DMS79 (cell line): Measurements from ENCODE around the gene ACAP2.
"Not testable (repeated sequence)": the region's sequence is repeated elsewhere in the genome, so short reads cannot be mapped to it uniquely, and the experiment has no call there.

ENCODE experiments used
- DNase-seq: peaks from one replicate; lab custom pipeline; 2025; lab: John Stamatoyannopoulos, UW

ACAP2 gene, protein sequence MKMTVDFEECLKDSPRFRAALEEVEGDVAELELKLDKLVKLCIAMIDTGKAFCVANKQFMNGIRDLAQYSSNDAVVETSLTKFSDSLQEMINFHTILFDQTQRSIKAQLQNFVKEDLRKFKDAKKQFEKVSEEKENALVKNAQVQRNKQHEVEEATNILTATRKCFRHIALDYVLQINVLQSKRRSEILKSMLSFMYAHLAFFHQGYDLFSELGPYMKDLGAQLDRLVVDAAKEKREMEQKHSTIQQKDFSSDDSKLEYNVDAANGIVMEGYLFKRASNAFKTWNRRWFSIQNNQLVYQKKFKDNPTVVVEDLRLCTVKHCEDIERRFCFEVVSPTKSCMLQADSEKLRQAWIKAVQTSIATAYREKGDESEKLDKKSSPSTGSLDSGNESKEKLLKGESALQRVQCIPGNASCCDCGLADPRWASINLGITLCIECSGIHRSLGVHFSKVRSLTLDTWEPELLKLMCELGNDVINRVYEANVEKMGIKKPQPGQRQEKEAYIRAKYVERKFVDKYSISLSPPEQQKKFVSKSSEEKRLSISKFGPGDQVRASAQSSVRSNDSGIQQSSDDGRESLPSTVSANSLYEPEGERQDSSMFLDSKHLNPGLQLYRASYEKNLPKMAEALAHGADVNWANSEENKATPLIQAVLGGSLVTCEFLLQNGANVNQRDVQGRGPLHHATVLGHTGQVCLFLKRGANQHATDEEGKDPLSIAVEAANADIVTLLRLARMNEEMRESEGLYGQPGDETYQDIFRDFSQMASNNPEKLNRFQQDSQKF

GRCh38 chr3:195442573-195443390 lies at the start of gene ACAP2:
Gene ACAP2 (minus strand): TSS chr3:195443020. CDS start chr3:195442847, 173 bp downstream.
- DNase-seq, result peak; percentile 100

DNA sequence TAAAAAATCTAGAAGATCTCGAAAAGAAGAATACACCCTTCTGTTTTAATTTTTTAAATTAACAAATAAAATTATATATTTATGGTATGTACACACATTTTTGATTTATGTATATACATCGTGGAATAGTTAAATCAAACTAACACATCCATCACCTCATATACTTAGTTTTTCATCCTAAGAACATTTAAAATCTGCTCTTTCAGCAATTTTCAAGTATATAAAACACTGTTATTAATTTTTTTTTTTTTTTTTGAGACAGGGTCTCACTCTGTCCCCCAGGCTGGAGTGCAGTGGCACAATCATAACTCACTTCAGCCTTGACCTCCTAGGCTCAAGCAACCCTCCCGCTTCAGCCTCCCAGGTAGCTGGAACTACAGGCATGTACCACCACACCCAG lies 32.8 kb upstream of the ACAP2 start:
- no peak for DNase-seq

DNA sequence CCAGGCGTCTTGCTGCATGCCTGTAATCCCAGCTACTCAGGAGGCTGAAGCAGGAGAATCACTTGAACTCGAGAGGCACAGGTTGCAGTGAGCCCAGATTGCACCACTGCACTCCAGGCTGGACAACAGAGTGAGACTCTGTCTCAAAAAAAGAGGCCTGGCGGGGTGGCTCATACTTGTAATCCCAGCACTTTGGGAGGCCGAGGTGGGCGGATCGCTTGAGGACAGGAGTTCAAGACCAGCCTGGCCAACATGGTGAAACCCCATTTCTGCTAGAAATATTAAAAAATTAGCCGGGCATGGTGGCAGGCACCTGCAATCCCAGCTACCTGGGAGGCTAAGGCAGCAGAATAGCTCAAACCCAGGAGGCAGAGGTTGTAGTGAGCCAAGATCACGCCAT lies 32.3 kb upstream of the ACAP2 start:
- not testable (repeated sequence) for DNase-seq

- DNase-seq, result no peak
These were observed 26.0 kb upstream of the ACAP2 start for GRCh38 chr3:195468841-195469240.

DNA sequence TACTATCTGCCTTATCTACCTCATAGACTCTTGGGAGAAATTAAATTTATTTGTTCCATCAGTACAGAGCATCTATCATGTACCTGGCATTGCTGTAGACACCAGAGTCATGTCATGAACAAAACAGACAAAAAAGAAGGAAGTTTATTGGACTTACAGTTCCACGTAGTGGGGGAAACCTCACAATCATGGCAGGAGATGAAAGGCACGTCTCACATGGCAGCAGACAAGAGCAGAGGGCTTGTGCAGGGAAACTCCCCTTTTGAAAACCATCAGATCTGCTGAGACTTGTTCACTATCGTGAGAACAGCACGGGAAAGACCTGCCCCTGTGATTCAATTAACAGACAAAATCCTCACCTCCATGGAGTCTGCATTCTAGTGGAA lies 25.6 kb upstream of the ACAP2 start:
- DNase-seq, result no peak

- no peak for DNase-seq
These were observed 25.0 kb upstream of the ACAP2 start for GRCh38 chr3:195467641-195468390.

- no peak for DNase-seq
These were observed 23.4 kb upstream of the ACAP2 start for GRCh38 chr3:195466251-195466650.

DNA sequence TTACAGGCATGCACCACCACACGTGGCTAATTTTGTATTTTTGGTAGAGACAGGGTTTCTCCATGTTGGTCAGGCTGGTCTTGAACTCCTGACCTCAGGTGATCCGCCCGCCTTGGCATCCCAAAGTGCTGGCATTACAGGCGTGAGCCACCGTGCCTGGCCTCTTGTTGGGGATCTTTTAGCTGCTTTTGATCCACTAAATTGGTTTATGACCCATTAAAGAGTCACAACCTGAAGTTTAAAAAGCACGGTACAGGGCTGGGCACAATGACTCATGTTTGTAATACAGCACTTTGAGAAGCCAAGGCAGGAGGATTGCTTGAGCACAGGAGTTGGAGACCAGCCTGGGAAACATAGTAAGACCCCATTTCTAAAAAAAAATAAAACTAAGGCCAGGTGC lies 20.1 kb upstream of the ACAP2 start:
- DNase-seq, result not testable (repeated sequence)

DNA sequence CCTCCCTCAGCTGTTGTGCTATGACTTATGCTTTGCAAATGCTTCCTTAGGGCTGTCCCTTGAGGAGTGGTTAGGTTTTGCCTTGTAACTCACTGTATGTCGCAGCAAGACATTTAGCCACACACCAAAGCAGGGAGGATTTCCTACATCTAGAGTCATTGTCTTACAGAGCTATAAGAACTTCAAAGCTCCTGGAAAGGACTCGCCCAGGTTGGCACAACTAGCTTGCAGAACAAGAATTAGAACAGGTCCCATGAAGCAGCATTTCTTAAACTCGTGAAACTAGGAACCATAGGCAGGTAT lies 19.4 kb upstream of the ACAP2 start:
- no peak for DNase-seq

- DNase-seq, result no peak
These were observed 18.9 kb upstream of the ACAP2 start for GRCh38 chr3:195461594-195462307.

GRCh38 chr3:195460091-195460713 lies 17.4 kb upstream of the ACAP2 start:
- DNase-seq, result no peak

GRCh38 chr3:195458316-195458717 lies 15.5 kb upstream of the ACAP2 start:
- no peak for DNase-seq

- no peak for DNase-seq
These were observed 13.0 kb upstream of the ACAP2 start for GRCh38 chr3:195455789-195456188.

- no peak for DNase-seq
These were observed 10.4 kb upstream of the ACAP2 start for GRCh38 chr3:195453236-195453635.

GRCh38 chr3:195451373-195452015 lies 8.7 kb upstream of the ACAP2 start:
- peak; percentile 98 for DNase-seq

DNA sequence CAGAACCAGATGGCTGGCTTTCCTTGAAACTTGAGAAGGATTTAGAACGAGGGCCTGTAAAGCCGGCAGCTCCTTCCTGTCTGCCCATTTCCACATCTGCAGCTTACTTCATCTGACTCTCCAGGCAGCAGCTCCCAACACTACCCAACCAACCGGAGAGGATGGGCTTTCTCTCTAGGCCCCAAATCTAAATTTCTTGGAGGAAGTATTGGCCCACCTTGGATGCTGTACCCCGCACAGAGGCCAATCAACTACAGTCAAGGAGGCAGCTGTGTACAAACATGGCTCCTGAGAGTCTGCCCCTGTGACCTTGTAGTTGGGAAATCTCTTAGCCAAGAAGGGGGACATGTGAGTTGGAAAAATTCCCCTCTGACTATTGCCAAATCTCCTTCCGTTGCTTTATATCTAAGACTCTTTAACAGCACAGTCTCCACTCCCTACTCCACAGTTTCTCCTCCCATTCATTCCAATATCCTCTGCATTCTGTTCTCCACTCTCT lies 8.0 kb upstream of the ACAP2 start:
- DNase-seq, result peak; percentile 80

GRCh38 chr3:195448205-195448875 lies 5.5 kb upstream of the ACAP2 start:
- DNase-seq, result no peak

DNA sequence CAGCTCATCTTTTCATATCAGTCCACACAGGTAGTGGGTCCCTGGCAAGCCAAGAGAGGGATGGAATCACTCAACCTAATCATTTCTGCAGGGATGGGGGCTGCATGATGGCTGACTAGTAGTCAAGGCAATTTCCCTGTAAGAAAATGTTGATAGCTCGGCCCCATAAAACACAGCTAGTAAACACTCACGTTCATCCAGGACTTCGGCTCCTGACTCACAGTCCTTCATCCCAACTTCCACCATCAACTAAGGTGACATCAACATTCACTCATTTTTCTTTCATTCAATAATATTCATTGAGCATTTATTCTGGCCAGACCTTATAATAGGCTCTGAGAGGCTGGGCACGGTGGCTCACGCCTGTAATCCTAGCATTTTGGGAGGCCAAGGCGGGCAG lies 4.4 kb upstream of the ACAP2 start:
- no peak for DNase-seq

GRCh38 chr3:195446359-195446758 lies 3.5 kb upstream of the ACAP2 start:
- DNase-seq, result no peak

DNA sequence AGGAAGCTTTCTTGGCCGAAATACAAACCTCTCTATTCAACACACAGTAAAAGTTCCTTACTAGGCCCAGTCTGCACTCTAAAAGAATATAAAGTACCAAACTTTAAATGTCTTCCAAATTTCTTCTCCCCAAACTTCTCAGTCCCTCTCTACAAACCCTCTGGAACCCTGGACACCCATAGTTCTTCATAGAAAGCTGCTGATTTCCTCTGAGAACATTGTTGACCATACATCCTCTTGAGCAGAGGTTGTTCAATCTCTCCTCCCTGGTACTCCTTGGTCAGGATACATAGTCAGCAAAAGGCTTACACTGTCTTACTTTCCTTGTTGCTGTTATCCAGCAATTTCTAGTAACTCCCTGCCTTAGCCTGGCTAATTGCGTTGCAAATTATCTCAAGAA lies 3.1 kb upstream of the ACAP2 start:
- no peak for DNase-seq
